ENCODE results near the gene ZBTB11.
"Not testable (repeated sequence)": the region's sequence is repeated elsewhere in the genome, so short reads cannot be mapped to it uniquely, and the experiment has no call there.

The ZBTB11 gene

GRCh38 chr3:101615525-101615924, 61.4 kb downstream of the ZBTB11 start:
- DNase-seq: no peak

- not testable (repeated sequence) for DNase-seq
Observed at GRCh38 chr3:101613014-101613413, 63.9 kb downstream of the ZBTB11 start.

- DNase-seq: no peak
Observed at GRCh38 chr3:101611023-101611422, 65.9 kb downstream of the ZBTB11 start.

GRCh38 chr3:101605398-101605797, 71.5 kb downstream of the ZBTB11 start:
- DNase-seq: not testable (repeated sequence)

- no peak for DNase-seq
Observed at GRCh38 chr3:101603184-101603583, 73.7 kb downstream of the ZBTB11 start.

GRCh38 chr3:101602731-101603130, 74.2 kb downstream of the ZBTB11 start:
- DNase-seq: no peak
